ENCODE measurements around the gene ACSL3.
"Not testable (repeated sequence)": the region's sequence is repeated elsewhere in the genome, so short reads cannot be mapped to it uniquely, and the experiment has no call there.

The ACSL3 gene

GRCh38 chr2:222907790-222908441 is 47.1 kb downstream of the ACSL3 start:
- DNase-seq (ENCODE audit: low read depth in 1 of 2, low spot score in 1 of 2) = no peak

- DNase-seq (ENCODE audit: low read depth in 1 of 2, low spot score in 1 of 2) = no peak
These were observed 48.5 kb downstream of the ACSL3 start for GRCh38 chr2:222909286-222909685.

- DNase-seq (ENCODE audit: low read depth in 1 of 2, low spot score in 1 of 2) = no peak
These were observed 51.3 kb downstream of the ACSL3 start for GRCh38 chr2:222912117-222912516.

- DNase-seq (ENCODE audit: low read depth in 1 of 2, low spot score in 1 of 2) = no peak
These were observed 51.9 kb downstream of the ACSL3 start for GRCh38 chr2:222912776-222913175.

- no peak for DNase-seq (ENCODE audit: low read depth in 1 of 2, low spot score in 1 of 2)
These were observed 54.5 kb downstream of the ACSL3 start for GRCh38 chr2:222915092-222915957.

GRCh38 chr2:222916229-222917197 is 55.7 kb downstream of the ACSL3 start:
- DNase-seq (ENCODE audit: low read depth in 1 of 2, low spot score in 1 of 2) = no peak

- DNase-seq (ENCODE audit: low read depth in 1 of 2, low spot score in 1 of 2) = not testable (repeated sequence)
These were observed 56.4 kb downstream of the ACSL3 start for GRCh38 chr2:222917212-222917611.

GRCh38 chr2:222919841-222920526 is 59.1 kb downstream of the ACSL3 start:
- DNase-seq (ENCODE audit: low read depth in 1 of 2, low spot score in 1 of 2) = no peak

GRCh38 chr2:222920657-222921186 is 59.9 kb downstream of the ACSL3 start:
- DNase-seq (ENCODE audit: low read depth in 1 of 2, low spot score in 1 of 2) = no peak

GRCh38 chr2:222922019-222922800 is 61.4 kb downstream of the ACSL3 start:
- no peak for DNase-seq (ENCODE audit: low read depth in 1 of 2, low spot score in 1 of 2)

GRCh38 chr2:222926915-222927314 is 66.1 kb downstream of the ACSL3 start:
- DNase-seq (ENCODE audit: low read depth in 1 of 2, low spot score in 1 of 2) = no peak

- no peak for DNase-seq (ENCODE audit: low read depth in 1 of 2, low spot score in 1 of 2)
These were observed 66.8 kb downstream of the ACSL3 start for GRCh38 chr2:222927600-222927999.

GRCh38 chr2:222928335-222928734 is 67.5 kb downstream of the ACSL3 start:
- DNase-seq (ENCODE audit: low read depth in 1 of 2, low spot score in 1 of 2) = no peak

- no peak for DNase-seq (ENCODE audit: low read depth in 1 of 2, low spot score in 1 of 2)
These were observed 70.0 kb downstream of the ACSL3 start for GRCh38 chr2:222930862-222931261.

- no peak for DNase-seq (ENCODE audit: low read depth in 1 of 2, low spot score in 1 of 2)
These were observed 70.8 kb downstream of the ACSL3 start for GRCh38 chr2:222931659-222932058.

GRCh38 chr2:222933458-222933857 is 72.6 kb downstream of the ACSL3 start:
- no peak for DNase-seq (ENCODE audit: low read depth in 1 of 2, low spot score in 1 of 2)

- DNase-seq (ENCODE audit: low read depth in 1 of 2, low spot score in 1 of 2) = no peak
These were observed 75.0 kb downstream of the ACSL3 start for GRCh38 chr2:222935688-222936298.

- no peak for DNase-seq (ENCODE audit: low read depth in 1 of 2, low spot score in 1 of 2)
These were observed 75.9 kb downstream of the ACSL3 start for GRCh38 chr2:222936705-222937104.

- DNase-seq (ENCODE audit: low read depth in 1 of 2, low spot score in 1 of 2) = no peak
These were observed 77.5 kb downstream of the ACSL3 start for GRCh38 chr2:222938327-222938726.
